Fibroblast of peridontal ligament (primary cell): ENCODE measurements around the gene B3GNT4.
"Not testable (repeated sequence)": the region's sequence is repeated elsewhere in the genome, so short reads cannot be mapped to it uniquely, and the experiment has no call there.

Source experiments
- DNase-seq: peaks from one replicate; pipeline ENCODE4 v3.0.0-alpha.2; 2010; ENCODE audit errors: extremely low read depth

The B3GNT4 gene

DNA sequence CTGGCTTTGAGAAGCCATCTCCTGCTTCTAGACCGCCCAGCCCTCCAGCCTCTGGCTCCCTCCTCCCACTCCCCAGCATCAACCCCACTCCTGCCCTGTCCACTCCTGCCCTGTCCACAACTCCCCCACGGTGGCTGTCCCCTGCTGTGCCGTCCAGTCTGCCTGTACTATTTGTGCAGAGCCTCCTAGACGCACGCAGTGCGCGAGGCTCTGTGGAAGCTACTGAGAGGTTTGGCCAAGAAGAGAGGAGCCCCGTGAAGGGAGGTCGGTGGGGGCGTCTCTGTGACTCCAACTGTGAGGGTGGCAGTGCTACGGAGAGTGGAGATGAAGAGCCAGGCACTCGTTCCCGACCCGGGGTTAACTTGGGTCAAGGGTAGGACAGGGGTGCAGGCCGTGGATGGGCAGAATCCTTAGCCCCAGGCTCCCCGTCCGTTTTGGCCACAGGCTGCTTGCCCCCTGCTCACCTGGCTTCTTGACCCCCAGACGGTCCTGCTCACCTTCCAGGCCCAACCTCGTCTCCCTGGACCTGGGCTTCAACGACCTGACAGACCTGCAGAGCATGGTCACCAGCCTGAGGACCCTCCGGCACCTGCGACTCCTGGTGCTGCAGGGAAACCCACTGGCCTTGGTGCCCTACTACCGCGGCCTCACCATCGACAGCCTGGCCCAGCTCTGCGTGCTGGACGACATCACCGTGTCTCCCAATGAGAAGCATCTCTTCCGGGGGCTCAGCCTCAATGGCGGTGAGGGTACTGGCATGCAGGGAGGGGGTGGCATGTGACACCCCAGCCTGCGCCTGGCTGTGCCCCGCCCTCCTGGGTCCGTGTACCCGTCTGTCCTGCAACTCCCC lies 13.7 kb upstream of the B3GNT4 start:
- no peak for DNase-seq

DNA sequence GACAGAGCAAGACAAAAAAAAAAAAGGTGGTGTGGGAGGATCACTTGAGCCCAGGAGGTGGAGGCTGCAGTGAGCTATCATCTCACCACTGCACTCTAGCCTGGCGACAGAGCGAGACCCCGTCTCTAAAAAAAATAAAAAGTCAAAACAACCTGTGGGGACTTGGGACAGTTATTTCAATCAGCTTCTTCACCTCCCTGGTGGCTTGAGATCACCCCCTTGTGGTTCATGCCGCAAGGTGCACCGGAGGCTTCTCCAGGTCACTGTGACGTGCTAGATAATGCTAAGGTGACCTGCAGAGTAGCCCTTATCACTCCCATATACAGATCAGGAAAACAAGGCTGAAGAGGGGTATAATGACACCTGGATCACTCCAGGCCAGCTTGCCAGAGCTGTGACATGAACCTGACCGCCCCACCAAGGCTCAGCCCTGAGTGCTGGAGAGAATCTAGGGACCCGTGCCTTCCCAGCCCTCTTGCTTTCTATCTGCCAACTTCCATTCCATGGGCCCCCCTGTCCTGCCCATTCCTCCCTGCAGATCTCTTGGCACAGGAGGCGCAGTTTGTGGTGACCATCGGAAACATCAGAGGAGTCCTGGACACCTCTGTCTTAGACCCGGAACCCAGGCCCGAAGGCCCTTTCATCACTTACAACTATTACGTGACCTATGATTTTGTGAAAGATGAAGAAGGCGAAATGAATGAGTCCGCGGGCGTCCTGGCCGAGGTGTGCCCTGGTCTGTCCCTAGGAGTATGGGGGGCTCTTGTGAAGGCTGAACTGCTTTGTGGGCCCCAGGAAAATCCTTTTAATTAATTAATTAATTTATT lies 12.5 kb upstream of the B3GNT4 start:
- DNase-seq: peak; percentile 54

DNA sequence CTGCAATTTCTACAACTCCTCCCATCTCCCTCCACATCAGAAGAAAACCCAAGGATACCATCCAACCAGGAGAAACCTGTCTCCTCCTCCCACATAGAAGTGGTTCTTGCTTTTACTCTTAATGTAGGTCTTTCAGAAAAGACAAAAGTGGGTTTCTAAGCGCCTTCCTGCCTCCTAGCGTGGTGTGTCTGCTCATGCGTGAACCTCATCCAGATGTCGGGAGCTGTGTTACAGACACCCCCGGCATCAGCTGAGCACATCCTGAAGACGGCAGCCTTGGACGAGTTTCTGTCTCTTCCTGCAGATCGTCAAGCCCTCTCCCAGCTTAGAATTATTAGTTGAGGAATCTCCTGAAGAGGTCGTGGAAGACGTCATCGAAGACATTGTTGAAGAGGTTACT lies 11.1 kb upstream of the B3GNT4 start:
- DNase-seq: no peak

GRCh38 chr12:122194804-122195203 lies 8.7 kb upstream of the B3GNT4 start:
- DNase-seq: no peak

DNA sequence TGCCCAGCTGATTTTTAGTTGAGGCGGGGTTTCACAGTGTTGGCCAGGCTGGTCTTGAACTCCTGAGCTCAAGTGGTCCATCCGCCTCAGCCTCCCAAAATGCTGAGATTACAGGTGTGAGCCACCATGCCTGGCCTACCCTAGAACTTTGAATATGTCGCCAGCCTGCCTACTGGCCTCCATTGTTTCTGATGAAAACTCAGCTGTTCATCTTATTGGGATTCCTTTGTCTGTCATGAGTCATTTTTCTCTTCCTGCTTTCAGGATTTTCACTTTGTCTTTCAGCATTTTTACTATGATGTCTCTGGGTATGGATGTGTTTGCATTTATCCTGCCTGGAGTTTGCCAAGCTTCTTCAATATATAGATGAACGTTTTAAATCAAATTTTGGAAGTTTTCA lies 8.1 kb upstream of the B3GNT4 start:
- no peak for DNase-seq

DNA sequence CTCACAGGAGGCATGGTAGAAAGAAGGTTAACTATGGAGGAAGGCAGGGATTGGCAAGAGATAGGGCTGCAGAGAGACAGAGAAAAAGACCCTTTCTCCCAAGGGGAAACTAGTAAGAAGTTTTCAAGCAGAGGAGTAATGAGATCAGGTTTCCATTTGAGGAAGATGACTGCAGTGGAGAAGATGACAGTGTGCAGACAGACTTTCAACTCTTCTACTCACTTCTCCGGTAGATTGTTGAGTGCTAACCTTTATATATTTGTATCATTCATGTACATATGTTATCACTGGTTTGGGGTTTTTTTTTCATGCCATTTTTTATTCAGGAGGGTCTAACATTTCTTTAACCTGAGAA lies 5.9 kb upstream of the B3GNT4 start:
- no peak for DNase-seq

DNA sequence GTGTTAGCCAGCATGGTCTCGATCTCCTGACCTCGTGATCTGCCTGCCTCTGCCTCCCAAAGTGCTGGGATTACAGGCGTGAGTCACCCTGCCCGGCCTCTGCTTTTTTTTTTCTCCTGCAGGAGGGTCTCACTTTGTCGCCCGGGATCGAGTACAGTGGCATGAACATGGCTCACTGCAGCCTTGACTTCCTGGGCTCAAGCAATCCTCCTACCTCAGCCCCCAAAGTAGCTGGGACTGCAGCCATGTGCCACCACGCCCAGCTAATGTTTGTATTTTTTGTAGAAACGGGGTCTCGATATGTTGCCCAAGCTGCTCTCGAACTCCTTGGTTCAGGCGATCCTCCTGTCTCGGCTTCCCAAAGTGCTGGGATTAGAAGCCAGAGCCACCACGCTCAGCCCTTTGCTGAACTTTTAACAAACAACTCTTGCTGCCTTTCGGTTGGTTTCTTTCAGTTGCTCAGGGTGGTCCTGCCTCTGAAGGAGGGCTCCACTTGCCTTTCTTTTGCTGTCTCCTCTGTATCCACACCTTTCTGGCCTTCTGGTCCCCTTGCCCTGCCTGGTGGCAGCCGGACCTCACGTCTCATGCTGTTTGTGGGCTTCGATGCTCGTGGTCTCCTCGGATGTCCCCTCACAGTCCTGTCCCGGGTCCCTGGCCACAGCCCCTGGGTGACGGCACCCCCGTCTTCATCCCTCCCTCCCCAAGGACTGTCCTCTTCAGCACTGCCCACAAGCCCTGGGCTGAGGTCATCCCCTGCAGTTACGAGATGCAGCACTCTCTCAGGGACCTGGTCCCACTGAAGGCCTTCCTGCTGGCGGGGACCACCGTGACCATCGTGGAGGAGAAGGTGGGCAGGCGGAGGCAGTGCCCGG lies 3.8 kb upstream of the B3GNT4 start:
- DNase-seq: no peak

- no peak for DNase-seq
Measured at GRCh38 chr12:122200541-122201175, 2.9 kb upstream of the B3GNT4 start.

DNA sequence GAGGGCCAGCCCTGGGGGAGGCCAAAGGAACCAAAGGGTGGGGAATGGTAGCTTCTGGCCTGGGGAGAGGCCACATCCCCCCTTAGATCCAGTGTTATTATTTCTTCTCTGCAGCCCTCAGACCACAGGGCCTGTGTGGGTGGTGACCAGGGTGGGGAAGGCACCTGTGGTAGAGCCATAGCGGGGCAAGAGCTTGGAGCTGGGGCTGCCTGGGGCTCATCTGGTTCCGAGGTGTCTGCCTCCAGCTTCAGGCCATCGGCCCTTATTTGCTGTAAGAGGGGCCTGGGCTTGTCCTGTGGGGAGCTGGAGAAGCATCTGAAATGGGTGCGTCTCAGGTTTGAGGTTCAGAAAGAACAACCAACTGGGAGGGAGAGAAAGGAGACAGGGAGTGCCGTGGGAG lies 2.1 kb upstream of the B3GNT4 start:
- no peak for DNase-seq

DNA sequence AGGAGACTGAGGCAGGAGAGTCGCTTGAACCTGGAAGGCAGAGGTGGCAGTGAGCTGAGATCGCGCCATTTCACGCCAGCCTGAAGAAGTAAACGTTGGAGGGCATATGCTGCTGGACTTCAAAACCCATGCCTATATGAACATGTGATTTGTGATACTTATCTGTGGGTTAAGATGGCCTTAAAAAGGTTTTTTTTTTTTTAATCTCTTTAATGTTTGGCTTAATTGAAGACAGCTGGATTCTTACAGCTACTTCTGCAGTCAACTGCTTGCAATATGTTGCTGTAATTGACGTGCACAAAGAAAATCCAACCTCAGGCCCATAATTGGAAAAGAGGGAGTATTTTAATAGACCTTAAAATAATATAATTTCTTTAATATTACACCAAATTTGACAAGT lies 1.5 kb upstream of the B3GNT4 start:
- no peak for DNase-seq

DNA sequence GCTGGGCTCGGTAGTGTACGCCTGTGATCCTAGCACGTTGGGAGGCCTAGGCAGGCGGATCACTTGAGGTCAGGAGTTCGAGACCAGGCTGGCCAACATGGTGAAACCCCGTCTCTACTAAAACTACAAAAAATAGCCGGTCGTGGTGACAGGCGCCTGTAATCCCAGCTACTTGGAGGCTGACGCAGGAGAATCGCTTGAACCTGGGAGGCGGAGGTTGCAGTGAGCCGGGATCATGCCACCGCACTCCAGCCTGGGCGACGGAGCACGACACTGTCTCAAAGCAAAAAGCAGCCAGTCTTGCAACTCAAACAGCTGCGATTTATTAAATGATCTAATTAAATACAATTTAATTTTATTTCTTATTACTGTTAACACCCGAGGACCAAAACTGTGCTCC lies 698 bp upstream of the B3GNT4 start:
- DNase-seq: not testable (repeated sequence)

GRCh38 chr12:122204167-122205052 lies 901 bp downstream of the B3GNT4 start:
- no peak for DNase-seq

- DNase-seq: no peak
Measured at GRCh38 chr12:122205053-122205925, 1.8 kb downstream of the B3GNT4 start.

DNA sequence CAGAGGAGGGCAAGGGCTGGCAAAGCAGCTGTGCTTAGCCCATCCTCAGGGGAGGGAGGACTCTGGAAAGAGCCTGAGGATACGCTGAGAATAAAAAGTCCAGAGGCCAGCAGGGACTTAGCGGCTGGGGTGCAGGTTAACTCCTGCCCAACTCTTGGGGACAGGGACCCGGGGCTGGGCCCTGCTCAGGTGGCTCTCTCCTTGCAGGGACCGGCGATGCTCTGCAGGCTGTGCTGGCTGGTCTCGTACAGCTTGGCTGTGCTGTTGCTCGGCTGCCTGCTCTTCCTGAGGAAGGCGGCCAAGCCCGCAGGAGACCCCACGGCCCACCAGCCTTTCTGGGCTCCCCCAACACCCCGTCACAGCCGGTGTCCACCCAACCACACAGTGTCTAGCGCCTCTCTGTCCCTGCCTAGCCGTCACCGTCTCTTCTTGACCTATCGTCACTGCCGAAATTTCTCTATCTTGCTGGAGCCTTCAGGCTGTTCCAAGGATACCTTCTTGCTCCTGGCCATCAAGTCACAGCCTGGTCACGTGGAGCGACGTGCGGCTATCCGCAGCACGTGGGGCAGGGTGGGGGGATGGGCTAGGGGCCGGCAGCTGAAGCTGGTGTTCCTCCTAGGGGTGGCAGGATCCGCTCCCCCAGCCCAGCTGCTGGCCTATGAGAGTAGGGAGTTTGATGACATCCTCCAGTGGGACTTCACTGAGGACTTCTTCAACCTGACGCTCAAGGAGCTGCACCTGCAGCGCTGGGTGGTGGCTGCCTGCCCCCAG lies 2.8 kb downstream of the B3GNT4 start:
- no peak for DNase-seq

DNA sequence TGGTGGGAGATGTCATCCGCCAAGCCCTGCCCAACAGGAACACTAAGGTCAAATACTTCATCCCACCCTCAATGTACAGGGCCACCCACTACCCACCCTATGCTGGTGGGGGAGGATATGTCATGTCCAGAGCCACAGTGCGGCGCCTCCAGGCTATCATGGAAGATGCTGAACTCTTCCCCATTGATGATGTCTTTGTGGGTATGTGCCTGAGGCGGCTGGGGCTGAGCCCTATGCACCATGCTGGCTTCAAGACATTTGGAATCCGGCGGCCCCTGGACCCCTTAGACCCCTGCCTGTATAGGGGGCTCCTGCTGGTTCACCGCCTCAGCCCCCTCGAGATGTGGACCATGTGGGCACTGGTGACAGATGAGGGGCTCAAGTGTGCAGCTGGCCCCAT lies 3.5 kb downstream of the B3GNT4 start:
- no peak for DNase-seq

DNA sequence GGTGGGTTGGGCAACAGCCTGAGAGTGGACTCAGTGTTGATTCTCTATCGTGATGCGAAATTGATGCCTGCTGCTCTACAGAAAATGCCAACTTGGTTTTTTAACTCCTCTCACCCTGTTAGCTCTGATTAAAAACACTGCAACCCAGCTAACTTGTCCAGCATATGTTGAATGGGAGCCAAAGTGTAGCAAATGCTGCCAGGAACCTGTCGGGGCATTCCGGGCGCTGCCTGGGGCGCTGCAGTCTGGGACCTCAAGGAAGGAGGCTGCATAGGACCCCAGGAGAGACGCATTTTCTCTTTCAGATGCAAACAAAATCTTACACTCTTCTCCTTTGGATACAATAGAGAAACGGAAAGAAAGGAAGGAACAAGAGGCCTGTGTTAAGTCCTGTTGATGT lies 3.9 kb downstream of the B3GNT4 start:
- no peak for DNase-seq

DNA sequence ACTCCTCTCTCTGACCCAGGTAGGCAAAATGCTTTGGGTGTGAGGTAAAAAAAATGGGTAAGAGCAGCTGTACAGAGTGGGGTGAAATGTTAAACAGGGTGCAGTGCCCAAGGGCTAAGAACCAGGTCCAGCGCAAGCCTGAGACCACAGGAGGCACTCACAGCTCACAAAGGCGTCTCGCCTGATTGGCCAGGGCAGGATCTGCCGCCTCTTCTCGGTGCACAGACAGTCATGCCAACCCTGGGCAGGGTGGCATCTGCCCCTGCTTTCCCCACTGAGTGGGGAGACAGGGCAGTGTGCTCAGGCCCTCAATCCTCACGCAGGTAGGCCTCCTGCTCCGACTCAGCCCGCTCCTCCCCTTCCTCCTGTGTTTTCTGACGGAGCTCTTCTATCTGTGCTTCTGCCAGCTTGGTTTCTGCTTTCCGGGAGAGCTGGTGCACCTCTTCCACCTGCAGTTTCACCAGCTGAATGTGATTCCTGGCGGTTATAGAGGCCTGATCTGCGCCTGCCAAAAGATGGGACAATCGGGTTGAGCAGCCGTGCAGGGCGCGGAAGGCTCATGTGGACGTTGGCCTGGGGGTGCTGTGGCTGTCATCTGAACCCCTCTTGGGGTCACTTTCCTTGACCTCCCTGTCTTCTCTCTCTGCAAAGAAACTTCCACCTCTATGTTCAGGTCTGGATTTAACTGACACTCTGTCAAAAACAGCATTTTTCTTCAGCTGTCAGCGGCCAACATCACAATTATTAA lies 4.7 kb downstream of the B3GNT4 start:
- DNase-seq: no peak

GRCh38 chr12:122215771-122216170 lies 12.3 kb downstream of the B3GNT4 start:
- no peak for DNase-seq
